Fibroblast of mammary gland (primary cell): Measurements from ENCODE around the gene RAG2.

ENCODE experiments used
- DNase-seq: peaks from one replicate; pipeline ENCODE4 v3.0.0-alpha.2; 2010; ENCODE audit warnings: low read depth
- H3K4me3 ChIP-seq: 2 replicates; pipeline ENCODE4 v1.5.1; 2011; ENCODE audit warnings: low read depth, mild to moderate bottlenecking, low read length, moderate library complexity; ENCODE audit not compliant: control insufficient read depth
- TF ChIP-seq, protein P1 (sequence below): conservative IDR thresholded peaks from 2 replicates; pipeline ENCODE4 v1.5.1; 2011; ENCODE audit warnings: low read depth, low read length, inconsistent platforms; ENCODE audit not compliant: control insufficient read depth, insufficient read depth

RAG2 gene

DNA sequence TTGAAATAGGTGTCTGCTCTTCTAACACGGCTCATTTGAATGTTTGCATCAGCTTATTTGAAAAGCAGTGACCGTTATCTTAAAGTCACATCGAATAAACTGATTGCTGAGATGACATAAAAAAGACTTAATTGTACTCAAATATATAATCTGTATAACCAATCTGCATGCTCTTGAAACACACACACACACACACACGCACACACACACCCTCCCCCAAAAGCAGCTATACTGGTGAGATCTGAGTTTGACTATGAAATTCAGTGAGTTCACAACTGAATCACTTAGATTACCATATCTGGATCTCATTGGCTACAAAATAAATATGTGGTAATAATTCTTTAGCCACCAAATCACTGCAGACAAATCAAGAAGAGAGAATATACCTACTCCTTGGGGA is 7.5 kb downstream of the RAG2 start:
- no peak overlapping the region for H3K4me3 ChIP-seq
- TF ChIP-seq, protein P1, sequence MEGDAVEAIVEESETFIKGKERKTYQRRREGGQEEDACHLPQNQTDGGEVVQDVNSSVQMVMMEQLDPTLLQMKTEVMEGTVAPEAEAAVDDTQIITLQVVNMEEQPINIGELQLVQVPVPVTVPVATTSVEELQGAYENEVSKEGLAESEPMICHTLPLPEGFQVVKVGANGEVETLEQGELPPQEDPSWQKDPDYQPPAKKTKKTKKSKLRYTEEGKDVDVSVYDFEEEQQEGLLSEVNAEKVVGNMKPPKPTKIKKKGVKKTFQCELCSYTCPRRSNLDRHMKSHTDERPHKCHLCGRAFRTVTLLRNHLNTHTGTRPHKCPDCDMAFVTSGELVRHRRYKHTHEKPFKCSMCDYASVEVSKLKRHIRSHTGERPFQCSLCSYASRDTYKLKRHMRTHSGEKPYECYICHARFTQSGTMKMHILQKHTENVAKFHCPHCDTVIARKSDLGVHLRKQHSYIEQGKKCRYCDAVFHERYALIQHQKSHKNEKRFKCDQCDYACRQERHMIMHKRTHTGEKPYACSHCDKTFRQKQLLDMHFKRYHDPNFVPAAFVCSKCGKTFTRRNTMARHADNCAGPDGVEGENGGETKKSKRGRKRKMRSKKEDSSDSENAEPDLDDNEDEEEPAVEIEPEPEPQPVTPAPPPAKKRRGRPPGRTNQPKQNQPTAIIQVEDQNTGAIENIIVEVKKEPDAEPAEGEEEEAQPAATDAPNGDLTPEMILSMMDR: no peak

DNA sequence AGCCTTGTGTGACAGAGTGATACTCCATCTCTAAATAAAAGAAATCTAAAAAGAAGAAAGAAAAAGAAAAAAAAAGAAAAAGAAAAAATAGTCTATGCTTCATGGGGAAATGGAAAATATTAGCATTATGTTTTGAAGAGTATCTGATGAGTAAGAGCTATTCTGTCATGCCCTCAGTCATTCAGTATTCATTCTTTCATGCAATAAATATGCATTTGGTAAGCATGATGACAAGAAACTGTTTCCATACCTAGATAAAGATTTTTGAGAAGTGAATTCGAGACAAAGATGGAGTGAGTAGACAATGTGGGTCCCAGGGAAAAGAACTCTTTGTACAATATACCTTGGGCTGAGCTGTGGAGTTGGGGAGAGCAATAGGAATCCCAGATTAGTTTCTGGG is 9.9 kb downstream of the RAG2 start:
- no peak for DNase-seq
- TF ChIP-seq, protein P1: no peak
- no peak overlapping the region for H3K4me3 ChIP-seq

More for the DNA sequence above, 7.5 kb downstream of the RAG2 start:
- DNase-seq: no peak

DNA sequence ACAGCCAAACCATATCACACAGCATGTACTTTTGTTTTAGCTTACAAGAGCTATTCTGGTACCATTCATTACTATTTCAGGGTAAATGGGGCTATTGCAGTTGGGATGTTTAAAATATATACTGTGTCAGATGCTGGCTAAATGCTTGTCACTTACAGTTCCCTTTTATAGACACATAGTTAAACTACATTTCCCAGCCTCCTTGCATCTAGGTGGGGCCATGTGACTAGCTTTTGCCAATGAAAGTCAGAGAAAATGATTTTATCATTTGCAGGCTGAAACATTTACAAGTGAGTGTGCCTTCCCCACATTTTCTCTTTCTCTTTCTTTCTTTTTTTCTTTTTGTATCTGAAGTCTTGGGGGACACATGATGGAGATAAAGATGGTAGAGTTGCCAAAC is 11.5 kb downstream of the RAG2 start:
- no peak overlapping the region for H3K4me3 ChIP-seq
- TF ChIP-seq, protein P1: no peak
- no peak for DNase-seq

DNA sequence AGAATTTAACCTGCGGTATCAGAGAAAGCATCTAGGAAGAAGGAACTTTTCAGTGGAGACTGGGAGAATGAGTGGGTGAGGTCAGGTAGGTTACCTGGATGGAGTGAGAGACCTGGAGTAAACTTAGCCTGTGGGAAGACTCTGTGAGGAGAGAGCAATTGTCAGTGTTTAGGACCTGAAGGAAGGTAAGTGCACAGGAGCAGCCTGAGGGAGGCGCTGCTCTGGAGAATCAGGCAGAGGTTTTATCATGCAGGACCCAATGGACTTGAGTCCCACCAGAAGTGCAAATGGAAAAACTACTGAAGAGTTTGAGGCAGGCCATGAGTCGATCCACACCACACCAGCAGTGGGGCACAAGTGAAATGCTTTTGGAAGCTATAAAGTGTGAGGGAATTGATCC is 14.4 kb downstream of the RAG2 start:
- TF ChIP-seq, protein P1: no peak
- DNase-seq: no peak
- H3K4me3 ChIP-seq: no peak overlapping the region

DNA sequence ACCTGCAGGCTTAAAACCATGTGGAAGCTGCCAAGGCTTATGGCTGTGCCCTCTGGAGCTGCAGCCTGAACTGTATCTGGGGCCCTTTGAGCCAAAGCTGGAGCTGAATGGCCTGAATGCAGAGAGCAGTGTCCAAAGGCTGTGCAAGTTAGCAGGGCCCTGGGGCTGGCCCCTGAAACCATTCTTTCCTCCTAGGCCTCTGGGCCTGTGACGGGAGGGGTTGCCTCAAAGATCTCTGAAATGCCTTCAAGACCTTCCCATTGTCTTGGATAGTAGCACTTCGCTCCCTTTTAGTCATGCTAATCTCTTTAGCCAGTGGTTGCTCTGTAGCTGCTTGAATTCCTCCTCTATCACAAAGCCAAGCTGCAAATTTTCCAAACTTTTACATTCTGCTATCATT is 16.5 kb downstream of the RAG2 start:
- TF ChIP-seq, protein P1: no peak
- no peak overlapping the region for H3K4me3 ChIP-seq
- DNase-seq: no peak

DNA sequence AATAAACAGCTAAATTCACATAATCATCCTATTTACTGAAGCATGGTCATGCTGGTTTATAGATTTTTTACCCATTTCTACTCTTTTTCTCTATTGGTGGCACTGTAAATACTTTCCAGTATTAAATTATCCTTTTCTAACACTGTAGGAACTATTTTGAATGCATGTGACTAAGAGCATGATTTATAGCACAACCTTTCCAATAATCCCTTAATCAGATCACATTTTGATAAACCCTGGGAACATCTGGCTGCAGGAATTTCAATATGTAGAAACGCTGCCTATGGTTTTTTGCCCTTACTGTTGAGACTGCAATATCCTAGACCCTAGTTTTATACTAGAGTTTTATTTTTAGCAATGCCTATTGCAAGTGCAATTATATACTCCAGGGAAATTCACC is 19.6 kb downstream of the RAG2 start:
- no peak overlapping the region for H3K4me3 ChIP-seq
- TF ChIP-seq, protein P1: no peak
- DNase-seq: no peak

DNA sequence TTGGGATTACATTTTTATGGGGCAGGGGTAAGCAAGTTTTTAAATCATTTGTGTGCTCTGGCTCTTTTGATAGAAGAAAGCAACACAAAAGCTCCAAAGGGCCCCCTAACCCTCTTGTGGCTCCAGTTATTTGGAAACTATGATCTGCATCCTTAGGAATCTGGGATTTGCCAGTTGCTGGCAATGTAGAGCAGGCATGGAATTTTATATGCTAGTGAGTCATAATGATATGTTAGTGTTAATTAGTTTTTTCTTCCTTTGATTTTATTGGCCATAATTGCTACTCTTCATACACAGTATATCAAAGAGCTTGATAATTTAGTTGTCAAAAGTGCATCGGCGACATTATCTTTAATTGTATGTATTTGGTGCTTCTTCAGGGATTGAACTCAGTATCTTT is 20.2 kb downstream of the RAG2 start:
- H3K4me3 ChIP-seq: no peak overlapping the region
- DNase-seq: no peak
- TF ChIP-seq, protein P1: no peak
